NB4 (cell line): ENCODE results near the gene ELAVL1.

ENCODE experiments used
- DNase-seq: peaks from one replicate; pipeline ENCODE4 v3.0.0; 2010; ENCODE audit warnings: low read depth
- H3K4me3 ChIP-seq: one replicate; pipeline ENCODE4 v1.5.1; 2011; ENCODE audit warnings: mild to moderate bottlenecking, low read depth, low read length, moderate library complexity
- MYC ChIP-seq: IDR thresholded peaks from 2 replicates; pipeline ENCODE4 v1.6.1; 2011; ENCODE audit warnings: low read depth, low read length
- POLR2A ChIP-seq: IDR thresholded peaks from 2 replicates; pipeline ENCODE4 v1.6.1; 2011; ENCODE audit warnings: mild to moderate bottlenecking; ENCODE audit not compliant: insufficient read length; ENCODE audit errors: extremely low read depth
- TF ChIP-seq, protein P1 (sequence below): IDR thresholded peaks from 2 replicates; pipeline ENCODE4 v1.6.1; 2011; ENCODE audit warnings: low read depth, low read length
- TF ChIP-seq, protein P2 (sequence below): IDR thresholded peaks from one replicate; pipeline ENCODE4 v1.5.1; 2012; ENCODE audit warnings: low read depth, low read length

Gene ELAVL1

DNA sequence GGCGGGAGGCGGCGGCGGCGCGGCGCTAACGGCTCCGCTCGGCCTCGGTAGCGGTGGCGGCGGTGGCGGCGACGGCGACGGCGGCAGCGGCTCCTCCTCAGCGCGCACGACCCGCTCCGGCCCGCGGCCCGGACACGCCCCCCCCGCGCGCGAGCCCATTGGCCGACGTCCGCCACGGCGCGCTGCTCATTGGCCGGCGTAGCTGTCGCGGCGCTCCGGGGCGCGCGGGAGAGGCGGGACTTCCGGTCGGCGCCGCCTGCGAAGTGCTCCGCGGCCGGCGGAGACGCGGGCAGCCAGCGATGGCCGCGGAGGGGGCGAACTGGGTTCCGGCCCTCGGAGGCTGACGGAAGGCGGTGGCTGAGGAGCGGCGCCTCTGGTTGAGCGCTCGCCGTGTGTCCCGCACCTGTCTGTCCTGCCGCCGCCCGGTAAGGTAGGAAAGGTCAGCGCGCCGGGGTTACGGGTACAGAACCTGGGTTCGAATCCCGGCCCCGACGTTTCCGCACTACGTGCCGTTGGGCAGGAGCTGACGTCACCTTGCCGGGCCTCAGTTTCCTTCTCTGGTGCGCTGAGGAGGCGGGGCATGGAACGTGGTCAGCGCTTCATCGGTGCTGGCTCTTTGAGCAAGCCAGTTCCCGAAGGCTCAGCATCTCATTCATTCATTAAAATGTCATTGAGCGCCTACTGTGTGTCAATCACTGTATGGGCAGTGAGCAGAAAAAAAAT is at the start of gene ELAVL1:
Gene ELAVL1 (minus strand): TSS at position 108 of the 723 bp plus-strand sequence. CDS start 13,826 bp downstream, outside the sequence.
- TF ChIP-seq POLR2A, result peak; percentile 71
- TF ChIP-seq, protein P1, sequence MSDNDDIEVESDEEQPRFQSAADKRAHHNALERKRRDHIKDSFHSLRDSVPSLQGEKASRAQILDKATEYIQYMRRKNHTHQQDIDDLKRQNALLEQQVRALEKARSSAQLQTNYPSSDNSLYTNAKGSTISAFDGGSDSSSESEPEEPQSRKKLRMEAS, result 0 out of 2 replicates have a peak, but pooled peaks have one; percentile 20
- TF ChIP-seq, protein P2, sequence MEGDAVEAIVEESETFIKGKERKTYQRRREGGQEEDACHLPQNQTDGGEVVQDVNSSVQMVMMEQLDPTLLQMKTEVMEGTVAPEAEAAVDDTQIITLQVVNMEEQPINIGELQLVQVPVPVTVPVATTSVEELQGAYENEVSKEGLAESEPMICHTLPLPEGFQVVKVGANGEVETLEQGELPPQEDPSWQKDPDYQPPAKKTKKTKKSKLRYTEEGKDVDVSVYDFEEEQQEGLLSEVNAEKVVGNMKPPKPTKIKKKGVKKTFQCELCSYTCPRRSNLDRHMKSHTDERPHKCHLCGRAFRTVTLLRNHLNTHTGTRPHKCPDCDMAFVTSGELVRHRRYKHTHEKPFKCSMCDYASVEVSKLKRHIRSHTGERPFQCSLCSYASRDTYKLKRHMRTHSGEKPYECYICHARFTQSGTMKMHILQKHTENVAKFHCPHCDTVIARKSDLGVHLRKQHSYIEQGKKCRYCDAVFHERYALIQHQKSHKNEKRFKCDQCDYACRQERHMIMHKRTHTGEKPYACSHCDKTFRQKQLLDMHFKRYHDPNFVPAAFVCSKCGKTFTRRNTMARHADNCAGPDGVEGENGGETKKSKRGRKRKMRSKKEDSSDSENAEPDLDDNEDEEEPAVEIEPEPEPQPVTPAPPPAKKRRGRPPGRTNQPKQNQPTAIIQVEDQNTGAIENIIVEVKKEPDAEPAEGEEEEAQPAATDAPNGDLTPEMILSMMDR, result no peak
- H3K4me3 ChIP-seq, result peak within 1 kb of the TSS; percentile 97
- DNase-seq, result peak; percentile 95

DNA sequence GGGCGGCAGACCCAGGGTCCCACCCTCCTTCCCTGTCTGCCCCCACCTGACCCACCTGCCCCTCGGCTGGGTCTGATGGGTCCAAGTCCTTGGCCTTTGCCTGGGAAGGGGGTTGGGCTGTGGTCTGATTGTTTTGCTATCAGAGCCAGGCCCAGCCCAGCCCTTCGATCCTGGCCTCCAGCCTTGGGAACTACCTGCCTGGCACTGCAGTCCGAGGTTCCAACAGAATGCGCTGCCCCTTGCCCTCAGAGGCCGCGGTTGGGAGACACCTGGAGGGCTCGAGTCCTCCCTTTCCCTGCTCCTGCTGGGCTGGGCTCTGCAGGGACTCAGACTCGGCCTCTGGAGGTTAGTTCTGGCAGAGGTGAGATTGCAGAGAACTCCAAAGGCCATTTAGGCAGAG is 48.7 kb upstream of the ELAVL1 start:
- no peak overlapping the region for H3K4me3 ChIP-seq
- no peak for TF ChIP-seq MYC
- TF ChIP-seq, protein P2, result no peak
- no peak for DNase-seq

DNA sequence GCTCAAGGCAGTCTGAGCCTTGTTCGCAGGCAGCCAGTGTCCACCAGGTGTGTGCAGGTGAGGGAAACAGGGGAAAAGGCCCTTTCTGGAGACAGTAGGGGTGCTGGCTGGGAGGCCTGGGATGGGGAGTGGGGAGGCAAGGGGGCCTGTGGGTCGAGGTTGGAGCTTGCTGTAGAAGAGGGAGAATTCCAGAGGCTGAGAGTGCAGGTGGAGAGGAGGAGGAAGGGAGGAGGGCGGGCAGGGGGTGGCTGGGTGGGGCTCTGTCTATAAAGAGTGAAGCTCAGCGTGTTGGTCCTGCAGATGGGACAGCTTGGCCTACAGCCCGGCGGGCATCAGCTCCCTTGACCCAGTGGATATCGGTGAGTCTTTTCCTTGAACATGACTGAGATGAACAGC is 47.0 kb upstream of the ELAVL1 start, which contains the start of gene CCL25:
Gene CCL25 (plus strand): TSS at position 297 of the 396 bp plus-strand sequence. CDS start 290 bp downstream, outside the sequence.
- H3K4me3 ChIP-seq, result no peak within 1 kb of the TSS
- no peak for DNase-seq
- TF ChIP-seq, protein P2, result no peak
- TF ChIP-seq, protein P1, result no peak
- no peak for TF ChIP-seq POLR2A
- no peak for TF ChIP-seq MYC

DNA sequence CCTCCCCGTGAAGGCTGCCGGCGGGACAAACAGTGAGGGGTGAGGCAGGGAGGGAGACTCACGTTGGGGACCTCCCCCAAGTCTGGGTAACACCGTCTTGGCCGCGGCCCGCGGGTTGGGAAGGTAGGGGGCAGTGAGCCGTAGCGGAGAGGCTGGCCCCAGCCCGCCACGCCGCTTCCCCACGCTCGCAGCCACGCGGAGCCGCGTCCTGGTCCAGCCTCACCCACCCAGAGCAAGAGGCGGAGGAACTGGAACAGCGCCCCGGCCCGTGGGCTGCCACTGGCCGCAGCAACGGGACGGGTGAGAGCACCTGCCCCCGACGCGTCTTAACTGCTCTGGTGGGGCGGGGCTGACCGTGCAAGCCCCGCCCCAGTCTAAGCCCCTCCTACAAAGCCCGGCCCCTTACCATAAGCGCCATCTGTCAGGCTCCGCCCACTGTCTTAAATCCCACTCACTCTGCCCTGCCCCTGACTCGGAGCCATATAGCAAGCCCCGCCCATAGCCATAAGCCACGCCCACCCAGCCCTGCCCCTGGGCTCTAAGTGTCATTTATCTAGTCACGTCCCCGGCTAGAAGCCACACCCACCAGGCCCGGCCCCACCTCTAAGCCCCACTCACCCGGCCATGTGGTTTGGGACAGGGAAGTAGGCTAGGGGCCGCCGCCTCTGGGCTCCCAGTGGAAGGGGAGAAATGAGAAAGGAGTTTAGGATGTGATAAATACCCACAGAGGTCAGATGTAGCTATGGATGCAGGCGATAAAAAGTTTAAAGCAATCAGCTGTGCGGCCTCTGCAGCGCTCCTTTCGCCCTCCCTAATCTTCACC is 45.0 kb upstream of the ELAVL1 start:
- DNase-seq, result peak; percentile 99
- H3K4me3 ChIP-seq, result peak overlapping the region; percentile 54
- peak; percentile 96 for TF ChIP-seq MYC
- TF ChIP-seq, protein P1, result peak; percentile 95
- TF ChIP-seq, protein P2, result no peak
- peak; percentile 92 for TF ChIP-seq POLR2A

DNA sequence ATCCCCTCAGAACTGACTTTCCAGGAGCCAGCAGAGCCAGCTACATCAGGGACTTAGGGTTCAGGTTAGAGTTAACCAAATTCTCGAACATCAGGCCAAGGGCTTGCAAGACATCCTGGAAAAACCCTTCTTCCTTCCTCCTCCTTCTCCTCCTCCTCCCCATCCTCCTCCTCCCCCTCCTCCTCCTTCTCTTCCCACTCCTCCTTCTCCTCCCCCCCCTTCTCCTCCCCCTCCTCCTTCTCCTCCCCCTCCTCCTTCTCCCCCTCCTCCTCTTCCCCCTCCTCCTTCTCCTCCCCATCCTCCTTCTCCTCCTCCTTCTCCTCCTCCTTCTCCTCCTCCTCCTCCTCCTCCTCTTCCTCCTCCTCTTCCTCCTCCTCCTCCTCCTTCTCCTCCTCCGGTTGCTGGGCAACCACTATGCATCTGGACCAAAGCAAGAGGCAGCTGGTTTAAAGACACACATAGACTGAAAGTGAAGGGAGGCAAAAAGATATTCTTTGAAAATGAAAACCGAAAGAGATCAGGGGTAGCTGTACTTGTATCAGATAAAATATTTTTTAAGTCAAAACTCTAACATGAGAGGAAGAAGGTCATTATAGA is 41.2 kb upstream of the ELAVL1 start:
- TF ChIP-seq, protein P2, result no peak
- TF ChIP-seq POLR2A, result no peak
- TF ChIP-seq, protein P1, result no peak
- TF ChIP-seq MYC, result no peak
- H3K4me3 ChIP-seq, result no peak overlapping the region
- DNase-seq, result no peak
